K562 treated with DMSO at 1 percent for 24 hours (cell line): ENCODE data around the gene SERP1. TPM values are rescaled to one million over a fixed set of nuclear protein-coding genes. Genes with fewer than 3 reads are reported as not detected.

Experiments used
- total RNA-seq: library from RNA; unstranded; fragments of 300-600 nt; gene quantifications from 2 replicates; pipeline ENCODE4 v1.2.3, GENCODE V29; 2022; ENCODE audit warnings: low read depth; ENCODE audit not compliant: insufficient read depth

SERP1 gene
- total RNA-seq, result 312 and 341 TPM in 2 replicates

GRCh38 chr3:150546226-150547044, at the start of gene SERP1, which contains the start of gene EIF2A:
TSS of gene SERP1 (minus strand) at chr3:150546496. CDS start at chr3:150546135, 361 bp downstream.
TSS of gene EIF2A (plus strand) at chr3:150546787. CDS start at chr3:150546803, 16 bp downstream.

Other genes with a start within 250 kb of the SERP1 start
- 15.3 and 16.1 TPM in 2 replicates for gene TSC22D2, start 138.2 kb downstream of the SERP1 start, total RNA-seq
- gene EIF2A, start 291 bp upstream of the SERP1 start, total RNA-seq, result 52.1 and 59.5 TPM in 2 replicates
- 31.0 and 33.7 TPM in 2 replicates for gene SELENOT, start 56.8 kb upstream of the SERP1 start, total RNA-seq
- gene ERICH6, start 157.4 kb upstream of the SERP1 start, total RNA-seq, result not detected in 2 replicates
- 42.4 and 49.4 TPM in 2 replicates for gene SIAH2, start 216.7 kb upstream of the SERP1 start, total RNA-seq